Measurements from ENCODE around the gene RPEL1. TPM values are rescaled to one million over a fixed set of nuclear protein-coding genes. Genes with fewer than 3 reads are reported as not detected.

Gene RPEL1
- total and polyA plus RNA-seq, 2 donors (not counting 1 experiment from before 2014, with no cell fraction given), result not detected

DNA sequence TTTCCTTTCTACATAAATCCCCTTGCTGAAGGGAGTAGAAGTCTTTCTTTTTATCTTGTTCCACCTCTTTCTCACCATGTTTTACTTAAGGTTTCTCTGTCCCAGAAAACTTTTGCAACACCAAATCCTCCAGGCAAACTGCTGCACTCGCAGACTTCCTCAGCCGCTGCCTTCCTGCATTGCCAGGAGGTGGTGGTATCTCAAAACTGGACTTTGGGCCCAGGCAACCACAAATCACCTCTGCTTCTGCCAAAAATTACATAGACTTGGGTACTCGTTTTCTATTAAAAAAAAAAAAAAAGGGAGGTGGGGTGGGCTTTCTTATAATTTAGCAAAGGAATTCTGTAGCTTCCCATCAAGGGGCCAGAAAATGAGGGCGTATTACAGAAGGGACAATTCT lies 45.9 kb downstream of the RPEL1 start:
- ChIA-PET CTCF (interaction anchor here (0.5 to 0.7 kb wide), 3 partner anchors 47 to 942 kb away, joined by 3 to 4 read pairs (median 3); no protein-coding TSS in a partner anchor), POLR2A (no interaction called here)
- Histone ChIP-seq H3K27me3 (replicated peaks in 1 of 4; ENCODE audit: control extremely low read depth in 1 of 4, control insufficient read depth in 3 of 4, insufficient read depth in 4 of 4, low read length in 3 of 4) (peaks cover 0 to 11% (median 3%) of the 10 kb centered on the region in 4 experiments), H3K79me2 (ENCODE audit: control insufficient read depth, insufficient read depth, low read length) (no peaks in the 10 kb centered on the region), H3K9ac (ENCODE audit: low read length) (no peak overlapping the region), H3K4me1 (ENCODE audit: control insufficient read depth in 2 of 2, insufficient read depth in 2 of 2, low read length in 2 of 2) (no peaks in the 10 kb centered on the region), H2AFZ (ENCODE audit: insufficient read depth, low read depth, low read length, poor library complexity, severe bottlenecking) (no peak overlapping the region), H3K27ac (ENCODE audit: low read length in 2 of 2) (no peak overlapping the region), H3K36me3 (replicated peaks in 1 of 2; ENCODE audit: control extremely low read depth in 1 of 2, control insufficient read depth in 1 of 2, extremely low read depth in 1 of 2, insufficient read depth in 2 of 2, low read length in 1 of 2) (no peaks in the 10 kb centered on the region), H3K4me2 (replicated peaks; ENCODE audit: low read depth, low read length, poor library complexity, severe bottlenecking) (no peak overlapping the region), H3K4me3 (ENCODE audit: control extremely low read depth in 1 of 5, extremely low read depth in 1 of 5, insufficient read depth in 1 of 5, low read depth in 2 of 5, low read length in 4 of 5) (no peak overlapping the region), H3K9me3 (ENCODE audit: control extremely low read depth in 1 of 3, control insufficient read depth in 2 of 3, insufficient read depth in 1 of 3, low read length in 2 of 3) (no peaks in the 10 kb centered on the region), H4K20me1 (ENCODE audit: control insufficient read depth, insufficient read depth, low read length, poor library complexity, severe bottlenecking) (no peaks in the 10 kb centered on the region)
- intact Hi-C loops (cut with micrococcal nuclease), result no loop called here
- no peak overlapping the region for H3K27ac Mint-ChIP-seq
- H3K27me3 Mint-ChIP-seq, result peaks cover 28% of the 10 kb centered on the region
- no peak for ATAC-seq (ENCODE audit: low read depth)
- no peak overlapping the region for H3K4me3 Mint-ChIP-seq
- H3K9me3 Mint-ChIP-seq (ENCODE audit: insufficient read depth), result no peaks in the 10 kb centered on the region
- DNase-seq, result no peak
- H3K4me1 Mint-ChIP-seq, result no peaks in the 10 kb centered on the region
- WGBS (ENCODE audit: insufficient coverage), result 100% methylated on average over 1 of the region's 4 CpGs
- TF ChIP-seq, protein P1, sequence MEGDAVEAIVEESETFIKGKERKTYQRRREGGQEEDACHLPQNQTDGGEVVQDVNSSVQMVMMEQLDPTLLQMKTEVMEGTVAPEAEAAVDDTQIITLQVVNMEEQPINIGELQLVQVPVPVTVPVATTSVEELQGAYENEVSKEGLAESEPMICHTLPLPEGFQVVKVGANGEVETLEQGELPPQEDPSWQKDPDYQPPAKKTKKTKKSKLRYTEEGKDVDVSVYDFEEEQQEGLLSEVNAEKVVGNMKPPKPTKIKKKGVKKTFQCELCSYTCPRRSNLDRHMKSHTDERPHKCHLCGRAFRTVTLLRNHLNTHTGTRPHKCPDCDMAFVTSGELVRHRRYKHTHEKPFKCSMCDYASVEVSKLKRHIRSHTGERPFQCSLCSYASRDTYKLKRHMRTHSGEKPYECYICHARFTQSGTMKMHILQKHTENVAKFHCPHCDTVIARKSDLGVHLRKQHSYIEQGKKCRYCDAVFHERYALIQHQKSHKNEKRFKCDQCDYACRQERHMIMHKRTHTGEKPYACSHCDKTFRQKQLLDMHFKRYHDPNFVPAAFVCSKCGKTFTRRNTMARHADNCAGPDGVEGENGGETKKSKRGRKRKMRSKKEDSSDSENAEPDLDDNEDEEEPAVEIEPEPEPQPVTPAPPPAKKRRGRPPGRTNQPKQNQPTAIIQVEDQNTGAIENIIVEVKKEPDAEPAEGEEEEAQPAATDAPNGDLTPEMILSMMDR (IDR thresholded peaks at IDR 0.05), result no peak
- no peak for TF ChIP-seq EZH2 (IDR thresholded peaks at IDR 0.05; ENCODE audit: borderline replicate concordance, insufficient read depth, low read depth, low read length, poor library complexity, severe bottlenecking)

DNA sequence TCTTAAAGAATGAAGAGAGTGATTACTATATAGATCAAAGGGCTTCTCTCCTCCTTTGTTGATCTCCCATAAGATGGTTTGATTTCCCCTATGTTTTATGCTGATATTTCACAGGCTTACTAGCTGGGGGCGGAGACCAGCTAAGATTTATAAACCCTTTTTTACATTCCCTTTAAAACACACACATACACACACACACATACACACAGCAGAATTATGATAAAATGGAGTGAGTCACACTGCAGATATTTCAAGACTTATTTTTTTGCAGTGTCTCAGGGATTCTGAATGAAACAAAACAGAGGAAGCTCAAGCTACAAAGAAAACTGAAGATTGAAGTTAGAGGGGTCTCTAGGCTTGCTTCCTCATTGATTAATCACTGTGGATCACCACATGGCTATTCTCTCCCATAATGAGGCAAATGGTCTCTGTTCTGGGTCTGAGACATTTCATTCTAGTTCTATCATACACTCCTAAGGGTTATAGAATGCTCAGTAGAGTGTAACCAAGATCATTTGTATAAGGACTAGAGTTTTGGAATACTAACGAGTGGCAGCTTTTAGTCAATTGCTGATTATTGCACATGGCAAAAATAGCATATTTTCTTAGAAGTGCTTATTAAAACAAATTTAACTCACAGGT lies 49.8 kb downstream of the RPEL1 start:
- no CpG with 5 or more reads among the region's 2 CpGs for WGBS (ENCODE audit: insufficient coverage)
- ATAC-seq (ENCODE audit: low read depth) (no peak), DNase-seq (no peak)
- peaks cover 0 to 4% (median 0%) of the 10 kb centered on the region in 4 experiments for H3K27me3 ChIP-seq (replicated peaks in 1 of 4; ENCODE audit: control extremely low read depth in 1 of 4, control insufficient read depth in 3 of 4, insufficient read depth in 4 of 4, low read length in 3 of 4)
- intact Hi-C loops (cut with micrococcal nuclease), result no loop called here
- H3K9me3 ChIP-seq (ENCODE audit: control extremely low read depth in 1 of 3, control insufficient read depth in 2 of 3, insufficient read depth in 1 of 3, low read length in 2 of 3), result no peaks in the 10 kb centered on the region
- H3K27ac ChIP-seq (ENCODE audit: low read length in 2 of 2), result no peak overlapping the region
- no peak overlapping the region for H3K4me2 ChIP-seq (replicated peaks; ENCODE audit: low read depth, low read length, poor library complexity, severe bottlenecking)
- no peaks in the 10 kb centered on the region for H3K36me3 ChIP-seq (replicated peaks in 1 of 2; ENCODE audit: control extremely low read depth in 1 of 2, control insufficient read depth in 1 of 2, extremely low read depth in 1 of 2, insufficient read depth in 2 of 2, low read length in 1 of 2)
- H3K4me1 ChIP-seq (ENCODE audit: control insufficient read depth in 2 of 2, insufficient read depth in 2 of 2, low read length in 2 of 2), result no peaks in the 10 kb centered on the region
- H3K27me3 Mint-ChIP-seq, result peaks cover 6% of the 10 kb centered on the region
- H4K20me1 ChIP-seq (ENCODE audit: control insufficient read depth, insufficient read depth, low read length, poor library complexity, severe bottlenecking), result no peaks in the 10 kb centered on the region
- no peaks in the 10 kb centered on the region for H3K79me2 ChIP-seq (ENCODE audit: control insufficient read depth, insufficient read depth, low read length)
- H3K4me3 Mint-ChIP-seq, result no peak overlapping the region
- H3K4me1 Mint-ChIP-seq, result no peaks in the 10 kb centered on the region
- TF ChIP-seq, protein P1 (IDR thresholded peaks at IDR 0.05), result no peak
- no peak for TF ChIP-seq EZH2 (IDR thresholded peaks at IDR 0.05; ENCODE audit: borderline replicate concordance, insufficient read depth, low read depth, low read length, poor library complexity, severe bottlenecking)
- no peak overlapping the region for H3K4me3 ChIP-seq (ENCODE audit: control extremely low read depth in 1 of 5, extremely low read depth in 1 of 5, insufficient read depth in 1 of 5, low read depth in 2 of 5, low read length in 4 of 5)
- no peak overlapping the region for H2AFZ ChIP-seq (ENCODE audit: insufficient read depth, low read depth, low read length, poor library complexity, severe bottlenecking)
- H3K9me3 Mint-ChIP-seq (ENCODE audit: insufficient read depth), result no peaks in the 10 kb centered on the region
- no peak overlapping the region for H3K27ac Mint-ChIP-seq
- POLR2A ChIA-PET, result no interaction called here
- no peak overlapping the region for H3K9ac ChIP-seq (ENCODE audit: low read length)
- CTCF ChIA-PET, result interaction anchor here (0.6 kb wide), 2 partner anchors 10 to 1106 kb away, joined by 3 to 4 read pairs; no protein-coding TSS in a partner anchor
